PC-9 (cell line): ENCODE data around the gene USP21. TPM values are rescaled to one million over a fixed set of nuclear protein-coding genes. Genes with fewer than 3 reads are reported as not detected.

ENCODE experiments used
- BruUV-seq: library from RNA; stranded (reverse); fragments of 400-500 nt; replicated peaks from 2 replicates; lab custom pipeline; 2021; lab: Mats Ljungman, UMichigan
- CTCF ChIA-PET: fragments of 300-600 bp; sonication (Branson Sonifier 250); formaldehyde crosslinking; loops from one replicate; lab custom pipeline; 2022; ENCODE audit warnings: antibody characterized with exemption; lab: Charles Lee
- POLR2A ChIA-PET: fragments of 300-600 bp; sonication (Branson Sonifier 250); formaldehyde crosslinking; loops from one replicate; lab custom pipeline; 2022; ENCODE audit warnings: antibody characterized with exemption; ENCODE audit not compliant: unreplicated experiment; lab: Charles Lee
- DNase-seq, 2 experiments: peaks; one replicate each; pipeline versions ENCODE4 v3.0.0 to v3.0.0-alpha.2; 2015 to 2022; ENCODE audit warnings: mixed read lengths in 1 of 2
- H2AFZ ChIP-seq: fragments of 200-600 bp; sonication (generic); 2 replicates; pipeline ENCODE4 v1.8.1; 2017; ENCODE audit warnings: antibody characterized with exemption
- H3F3A ChIP-seq: fragments of 200-600 bp; sonication (generic); 2 replicates; pipeline ENCODE4 v1.8.1; 2017; ENCODE audit warnings: antibody characterized with exemption, mild to moderate bottlenecking, low read depth; ENCODE audit not compliant: insufficient read depth
- H3K27ac ChIP-seq: fragments of 200-600 bp; sonication (generic); 2 replicates; pipeline ENCODE4 v1.6.1; 2016; ENCODE audit warnings: mixed run types
- H3K27me3 ChIP-seq: fragments of 200-600 bp; sonication (generic); 2 replicates; pipeline ENCODE4 v1.6.1; 2016; ENCODE audit warnings: low read depth, mixed run types; ENCODE audit not compliant: insufficient read depth
- H3K36me3 ChIP-seq: fragments of 200-600 bp; sonication (generic); 2 replicates; pipeline ENCODE4 v1.6.1; 2016; ENCODE audit warnings: low read depth, mixed run types
- H3K4me1 ChIP-seq: fragments of 200-600 bp; sonication (generic); replicated peaks from 2 replicates; pipeline ENCODE4 v1.6.1; 2016; ENCODE audit warnings: mixed run types; ENCODE audit not compliant: insufficient read depth
- H3K4me2 ChIP-seq: fragments of 200-600 bp; sonication (generic); 2 replicates; pipeline ENCODE4 v1.6.1; 2017; ENCODE audit warnings: mixed run types
- H3K4me3 ChIP-seq: fragments of 200-600 bp; sonication (generic); 2 replicates; pipeline ENCODE4 v1.6.1; 2016; ENCODE audit warnings: mixed run types
- H3K79me2 ChIP-seq: fragments of 200-600 bp; sonication (generic); 2 replicates; pipeline ENCODE4 v1.6.1; 2017; ENCODE audit warnings: low read depth, mixed run types
- H3K9me2 ChIP-seq: fragments of 200-600 bp; sonication (generic); 2 replicates; pipeline ENCODE4 v1.8.1; 2017; ENCODE audit warnings: mild to moderate bottlenecking; ENCODE audit not compliant: insufficient read depth
- H3K9me3 ChIP-seq: fragments of 200-600 bp; sonication (generic); 2 replicates; pipeline ENCODE4 v1.8.1; 2016; ENCODE audit warnings: low read depth; ENCODE audit not compliant: insufficient read depth
- H4K20me1 ChIP-seq: fragments of 200-600 bp; sonication (generic); 2 replicates; pipeline ENCODE4 v1.8.1; 2017; ENCODE audit not compliant: insufficient read depth
- EZH2 ChIP-seq: fragments of 200-600 bp; sonication (generic); IDR thresholded peaks from 2 replicates; pipeline ENCODE4 v1.8.0; 2017; ENCODE audit warnings: antibody characterized with exemption, low read depth
- intact Hi-C: fragments of 100-400 bp; cut with micrococcal nuclease; formaldehyde crosslinking; loops from one replicate; pipeline ENCODE4 v1.10.0; 2022; ENCODE audit not compliant: unreplicated experiment
- total RNA-seq: library from RNA; stranded (reverse); gene quantifications from 2 replicates; pipeline ENCODE4 v1.2.3, GENCODE V29; 2021
- TF ChIP-seq, protein P1 (sequence below): fragments of 200-600 bp; sonication (generic); conservative IDR thresholded peaks from 2 replicates; pipeline ENCODE4 v1.6.1; 2017; ENCODE audit warnings: mixed run types, antibody characterized with exemption, mild to moderate bottlenecking, moderate library complexity

The USP21 gene
- total RNA-seq, 1 experiment from 2014 or later: 34.8 TPM

- Histone ChIP-seq H3K27ac (no peak overlapping the region), H3K79me2 (peaks cover 14% of the 10 kb centered on the region), H3F3A (peaks cover 8% of the 10 kb centered on the region; the same call in 1 of the 2 replicates), H2AFZ (no peak overlapping the region), H3K9me3 (no peaks in the 10 kb centered on the region), H3K36me3 (peaks cover 11% of the 10 kb centered on the region), H4K20me1 (no peaks in the 10 kb centered on the region), H3K4me2 (no peak overlapping the region), H3K27me3 (no peaks in the 10 kb centered on the region), H3K4me3 (no peak overlapping the region), H3K9me2 (no peaks in the 10 kb centered on the region), H3K4me1 (peaks cover 15% of the 10 kb centered on the region)
- TF ChIP-seq, protein P1, sequence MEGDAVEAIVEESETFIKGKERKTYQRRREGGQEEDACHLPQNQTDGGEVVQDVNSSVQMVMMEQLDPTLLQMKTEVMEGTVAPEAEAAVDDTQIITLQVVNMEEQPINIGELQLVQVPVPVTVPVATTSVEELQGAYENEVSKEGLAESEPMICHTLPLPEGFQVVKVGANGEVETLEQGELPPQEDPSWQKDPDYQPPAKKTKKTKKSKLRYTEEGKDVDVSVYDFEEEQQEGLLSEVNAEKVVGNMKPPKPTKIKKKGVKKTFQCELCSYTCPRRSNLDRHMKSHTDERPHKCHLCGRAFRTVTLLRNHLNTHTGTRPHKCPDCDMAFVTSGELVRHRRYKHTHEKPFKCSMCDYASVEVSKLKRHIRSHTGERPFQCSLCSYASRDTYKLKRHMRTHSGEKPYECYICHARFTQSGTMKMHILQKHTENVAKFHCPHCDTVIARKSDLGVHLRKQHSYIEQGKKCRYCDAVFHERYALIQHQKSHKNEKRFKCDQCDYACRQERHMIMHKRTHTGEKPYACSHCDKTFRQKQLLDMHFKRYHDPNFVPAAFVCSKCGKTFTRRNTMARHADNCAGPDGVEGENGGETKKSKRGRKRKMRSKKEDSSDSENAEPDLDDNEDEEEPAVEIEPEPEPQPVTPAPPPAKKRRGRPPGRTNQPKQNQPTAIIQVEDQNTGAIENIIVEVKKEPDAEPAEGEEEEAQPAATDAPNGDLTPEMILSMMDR: no peak
- no peak for TF ChIP-seq EZH2
- ChIA-PET CTCF (no interaction called here), POLR2A (no interaction called here)
- no TSS peak for BruUV-seq
- no peak for DNase-seq
- intact Hi-C loops: no loop called here
These were observed 14.4 kb downstream of the USP21 start for GRCh38 chr1:161173711-161174110.

- Histone ChIP-seq H3K27ac (no peak overlapping the region), H3F3A (peaks cover 9% of the 10 kb centered on the region; the same call in 1 of the 2 replicates), H3K4me2 (no peak overlapping the region), H3K4me3 (no peak overlapping the region), H3K9me3 (no peaks in the 10 kb centered on the region), H3K27me3 (no peaks in the 10 kb centered on the region), H3K36me3 (peaks cover 11% of the 10 kb centered on the region), H3K9me2 (no peaks in the 10 kb centered on the region), H4K20me1 (no peaks in the 10 kb centered on the region), H3K4me1 (peaks cover 15% of the 10 kb centered on the region), H2AFZ (no peak overlapping the region), H3K79me2 (peaks cover 14% of the 10 kb centered on the region)
- DNase-seq: no peak
- intact Hi-C loops: no loop called here
- POLR2A ChIA-PET: no interaction called here
- no peak for TF ChIP-seq EZH2
- TF ChIP-seq, protein P1: no peak
- CTCF ChIA-PET: no interaction called here
- no TSS peak for BruUV-seq
These were observed 15.6 kb downstream of the USP21 start for GRCh38 chr1:161174911-161175310.

GRCh38 chr1:161175771-161176453 is 16.6 kb downstream of the USP21 start:
- BruUV-seq: TSS peak; percentile 48
- ChIA-PET POLR2A (interaction anchor here (0.6 kb wide), 1 partner anchor 28 kb away, joined by 4 read pairs; no protein-coding TSS in a partner anchor), CTCF (interaction anchor here (0.5 kb wide), 1 partner anchor 13 kb away, joined by 3 read pairs; no protein-coding TSS in a partner anchor)
- Histone ChIP-seq H3K79me2 (peaks cover 14% of the 10 kb centered on the region), H2AFZ (no peak overlapping the region), H3K36me3 (peaks cover 11% of the 10 kb centered on the region), H3K27ac (no peak overlapping the region), H3K4me3 (peak overlapping the region; percentile 83), H3F3A (peaks cover 15% of the 10 kb centered on the region; the same call in 1 of the 2 replicates), H3K4me2 (peak overlapping the region; percentile 85), H3K4me1 (peaks cover 15% of the 10 kb centered on the region), H4K20me1 (no peaks in the 10 kb centered on the region), H3K27me3 (no peaks in the 10 kb centered on the region), H3K9me2 (no peaks in the 10 kb centered on the region), H3K9me3 (no peaks in the 10 kb centered on the region)
- DNase-seq: no peak
- TF ChIP-seq, protein P1: no peak
- TF ChIP-seq EZH2: no peak
- intact Hi-C loops: no loop called here
